Skeletal muscle tissue (tissue), 4 donors: ENCODE measurements around the gene UQCR11. TPM values are rescaled to one million over a fixed set of nuclear protein-coding genes. Genes with fewer than 3 reads are reported as not detected.

ENCODE experiments used
- H3K27ac ChIP-seq: one replicate; pipeline ENCODE4 v1.7.0; 2013; ENCODE audit warnings: mild to moderate bottlenecking, low read depth, low read length, inconsistent platforms
- H3K27me3 ChIP-seq, 3 donors: one replicate each; pipeline ENCODE4 v1.7.0; 2013; ENCODE audit warnings: low read length in 3 of 3; ENCODE audit not compliant: control insufficient read depth in 3 of 3, insufficient read depth in 3 of 3
- H3K36me3 ChIP-seq, 3 donors: one replicate each; pipeline ENCODE4 v1.7.0; 2013; ENCODE audit warnings: low read length in 3 of 3; ENCODE audit not compliant: control insufficient read depth in 3 of 3, insufficient read depth in 3 of 3
- H3K4me1 ChIP-seq, 3 donors: one replicate each; pipeline ENCODE4 v1.7.0; 2013; ENCODE audit warnings: low read length in 3 of 3, mild to moderate bottlenecking in 3 of 3; ENCODE audit not compliant: control insufficient read depth in 3 of 3, insufficient read depth in 3 of 3
- H3K4me3 ChIP-seq, 3 donors: one replicate each; pipeline ENCODE4 v1.7.0; 2013; ENCODE audit warnings: low read length in 3 of 3
- H3K9ac ChIP-seq, 3 donors: one replicate each; pipeline ENCODE4 v1.7.0; 2013; ENCODE audit warnings: low read length in 3 of 3, mild to moderate bottlenecking in 3 of 3, moderate library complexity in 2 of 3, low read depth in 1 of 3
- H3K9me3 ChIP-seq, 3 donors: one replicate each; pipeline ENCODE4 v1.7.0; 2013; ENCODE audit warnings: low read length in 3 of 3; ENCODE audit not compliant: control insufficient read depth in 3 of 3
- total RNA-seq: library from RNA; depleted of rRNA; stranded (reverse); fragments of >200 nt; gene quantifications from one replicate; pipeline ENCODE4 v1.2.3, GENCODE V29; 2014
- donor health status: Osteomylitis.

UQCR11 gene
- total RNA-seq, 1 donor from 2014 or later = 82.5 TPM

DNA sequence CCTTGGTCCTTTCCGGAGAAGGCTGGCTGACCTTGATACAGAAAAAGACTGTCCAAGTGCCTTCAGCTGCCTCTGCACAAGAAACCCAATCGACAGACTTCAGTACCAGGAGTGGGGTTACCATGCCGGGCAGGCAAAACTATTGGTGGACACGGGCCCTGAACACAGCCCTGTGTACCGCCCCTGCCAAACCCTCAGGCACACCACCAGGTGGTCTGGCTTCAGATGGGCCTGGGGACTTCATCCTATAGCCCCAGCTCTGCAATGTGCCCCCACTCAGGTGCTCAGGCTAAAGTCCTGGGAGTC is 29.6 kb upstream of the UQCR11 start:
- Histone ChIP-seq H3K27me3 (no peaks in the 10 kb centered on the region), H3K4me1 (no peaks in the 10 kb centered on the region), H3K9ac (no peak overlapping the region), H3K36me3 (peaks cover 8 to 17% (median 10%) of the 10 kb centered on the region in 3 donors), H3K4me3 (no peak overlapping the region), H3K9me3 (no peaks in the 10 kb centered on the region), H3K27ac (no peak overlapping the region)

DNA sequence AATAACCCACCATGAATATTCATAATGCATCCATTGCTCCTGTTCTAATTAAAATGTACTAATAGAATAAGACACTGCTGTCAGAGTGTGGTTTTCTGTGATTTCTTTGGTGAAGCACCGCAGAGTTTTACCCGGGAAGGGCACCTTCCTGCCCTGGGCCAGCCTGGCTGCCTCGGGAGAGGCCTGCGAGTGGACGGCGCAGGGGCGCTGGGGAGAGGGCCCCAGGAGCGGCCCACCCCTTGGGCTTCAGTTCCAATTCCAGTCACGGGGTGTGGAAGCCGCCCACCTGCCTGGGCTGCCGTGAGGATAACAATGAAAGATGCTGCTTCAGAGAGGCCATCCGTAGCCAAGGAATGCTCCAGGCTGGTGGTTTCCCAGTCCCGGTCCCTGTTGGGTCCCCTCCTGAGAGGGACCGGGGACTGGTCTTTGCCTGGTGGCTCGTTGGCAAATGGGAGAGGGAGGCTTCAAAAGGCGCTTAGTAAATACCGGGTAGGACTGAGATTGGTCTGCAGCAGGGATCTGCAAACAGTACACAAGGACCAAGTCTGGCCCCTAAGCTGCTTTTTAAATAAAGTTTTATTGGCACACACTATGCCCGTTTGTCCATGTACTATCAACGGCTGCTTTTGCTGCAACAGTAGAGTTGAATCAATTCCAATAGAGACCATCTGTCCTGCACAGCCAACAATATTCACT is 29.1 kb upstream of the UQCR11 start:
- Histone ChIP-seq H3K9ac (no peak overlapping the region), H3K36me3 (peaks cover 8 to 17% (median 8%) of the 10 kb centered on the region in 3 donors), H3K4me1 (no peaks in the 10 kb centered on the region), H3K27me3 (no peaks in the 10 kb centered on the region), H3K4me3 (no peak overlapping the region), H3K27ac (no peak overlapping the region), H3K9me3 (no peaks in the 10 kb centered on the region)

DNA sequence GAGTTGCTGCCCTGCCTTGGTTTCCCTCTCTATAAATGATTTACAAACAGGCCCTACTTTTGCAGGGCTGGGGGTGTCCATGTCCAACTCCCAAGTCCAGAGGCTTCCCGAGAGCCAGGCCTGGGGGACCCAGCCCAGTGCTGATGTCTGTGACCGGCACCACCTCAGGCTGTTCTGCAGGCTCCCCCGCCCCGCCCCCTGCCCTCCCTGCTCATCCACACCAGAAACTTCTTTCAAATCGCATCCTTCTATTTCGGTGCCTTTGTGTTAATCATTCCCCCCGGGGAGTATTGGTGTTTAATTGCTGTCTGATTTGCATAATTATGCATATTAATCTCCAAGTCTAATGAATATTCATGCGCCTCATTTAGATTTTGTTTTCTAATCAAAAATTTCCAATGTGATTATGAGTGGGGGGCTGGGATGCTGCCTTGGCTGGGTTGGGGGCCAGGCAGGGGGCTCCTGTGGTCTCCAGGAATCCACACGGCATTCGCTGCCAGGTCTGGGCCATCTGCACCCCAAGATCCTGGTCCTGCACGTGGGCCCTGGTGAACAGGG is 28.1 kb upstream of the UQCR11 start:
- peaks cover under 1 to 13% (median 8%) of the 10 kb centered on the region in 3 donors for H3K36me3 ChIP-seq
- no peak overlapping the region for H3K27ac ChIP-seq
- H3K27me3 ChIP-seq = no peaks in the 10 kb centered on the region
- no peaks in the 10 kb centered on the region for H3K9me3 ChIP-seq
- no peak overlapping the region for H3K4me3 ChIP-seq
- H3K4me1 ChIP-seq = no peaks in the 10 kb centered on the region
- no peak overlapping the region for H3K9ac ChIP-seq

DNA sequence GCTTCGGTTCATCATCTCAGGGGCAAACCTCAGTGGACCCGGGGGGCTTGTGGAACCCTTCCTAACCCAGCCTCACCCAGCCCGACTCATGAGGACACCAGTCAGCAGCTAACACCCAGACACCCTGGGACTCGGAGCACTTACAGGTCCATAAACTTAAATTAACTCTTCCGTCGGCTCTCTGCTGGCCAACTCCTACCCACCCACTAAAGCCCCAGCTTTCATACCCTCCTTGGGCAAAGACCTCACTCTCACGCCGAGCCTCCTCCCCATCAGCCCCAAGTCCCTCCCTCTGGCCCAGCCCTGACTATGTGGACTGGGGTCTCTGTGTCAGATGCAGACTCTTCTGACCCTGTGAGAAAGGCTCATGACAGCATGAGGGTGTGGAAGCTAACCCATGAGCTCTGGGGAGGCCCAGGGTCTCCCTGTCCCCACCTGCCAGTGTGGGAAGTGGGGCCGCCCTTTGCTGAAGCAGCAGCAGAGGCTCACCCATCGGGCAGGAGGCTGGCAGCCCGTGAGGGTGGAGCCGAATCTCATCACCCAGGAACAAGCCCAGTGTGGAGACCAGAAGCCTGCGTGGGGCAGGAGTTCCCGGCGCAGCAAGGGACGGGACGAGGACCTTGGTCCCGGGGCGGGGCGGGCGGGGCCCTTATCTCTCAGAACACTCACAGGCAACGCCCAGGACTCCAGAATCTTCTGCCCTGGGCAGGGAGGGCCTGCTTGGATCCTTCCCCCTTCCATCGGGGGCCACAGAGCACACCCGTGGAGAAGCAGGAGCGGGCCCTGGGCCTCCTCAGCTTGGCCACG is 27.4 kb upstream of the UQCR11 start:
- Histone ChIP-seq H3K27me3 (no peaks in the 10 kb centered on the region), H3K36me3 (peaks cover 0 to 13% (median 8%) of the 10 kb centered on the region in 3 donors), H3K9me3 (no peaks in the 10 kb centered on the region), H3K4me1 (no peaks in the 10 kb centered on the region), H3K27ac (no peak overlapping the region), H3K9ac (no peak overlapping the region), H3K4me3 (no peak overlapping the region)

DNA sequence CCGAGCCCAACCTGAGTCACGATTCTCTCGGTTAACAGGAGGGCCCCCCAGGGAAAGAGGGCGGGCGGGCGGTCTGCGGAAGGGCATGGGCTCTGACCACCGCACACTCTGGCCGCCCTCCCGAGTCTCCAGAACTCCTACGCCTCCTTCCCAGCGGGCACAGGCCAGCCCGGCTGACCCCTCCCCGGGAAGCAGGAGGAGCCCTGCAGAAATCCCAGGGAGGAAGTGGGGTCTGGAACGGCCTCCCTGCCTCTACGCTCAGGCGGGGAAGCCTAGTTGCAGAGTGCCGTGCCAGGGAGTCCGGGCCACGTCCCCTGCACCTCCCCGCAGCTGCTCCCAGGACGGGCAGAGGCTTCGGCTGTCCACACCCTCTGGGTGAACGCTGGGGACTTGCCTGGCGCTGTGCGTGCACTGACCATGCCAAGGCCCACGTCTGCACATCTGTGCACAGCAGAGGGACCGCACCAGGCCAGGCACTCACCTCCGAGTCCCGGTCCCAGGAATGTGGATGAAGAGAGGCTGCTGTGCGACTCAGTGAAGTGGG is 26.4 kb upstream of the UQCR11 start:
- H3K27me3 ChIP-seq = no peaks in the 10 kb centered on the region
- H3K9ac ChIP-seq = no peak overlapping the region
- H3K4me3 ChIP-seq = no peak overlapping the region
- no peak overlapping the region for H3K27ac ChIP-seq
- peaks cover 0 to 13% (median 7%) of the 10 kb centered on the region in 3 donors for H3K36me3 ChIP-seq
- H3K4me1 ChIP-seq = no peaks in the 10 kb centered on the region
- no peaks in the 10 kb centered on the region for H3K9me3 ChIP-seq

DNA sequence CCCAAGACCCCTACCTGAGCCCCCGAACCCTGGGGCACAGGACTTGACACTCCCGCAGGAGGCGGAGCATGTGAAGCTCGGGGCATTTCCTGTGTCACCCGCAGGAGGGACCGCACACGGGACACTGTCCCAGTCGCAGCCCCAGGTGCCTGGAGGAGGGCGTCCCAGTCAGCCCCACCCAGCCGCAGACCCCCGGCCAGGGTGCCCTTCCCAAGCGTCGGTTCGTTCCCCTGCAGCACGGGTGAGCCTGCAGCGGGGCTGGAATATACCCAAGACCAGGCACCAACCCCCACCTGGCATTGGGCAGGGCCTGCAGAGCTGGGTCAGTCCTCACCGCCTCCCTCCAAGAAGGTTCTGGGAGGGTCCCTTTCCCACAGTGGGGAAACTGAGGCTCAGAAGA is 25.5 kb upstream of the UQCR11 start:
- Histone ChIP-seq H3K27me3 (no peaks in the 10 kb centered on the region), H3K4me1 (no peaks in the 10 kb centered on the region), H3K9me3 (no peaks in the 10 kb centered on the region), H3K27ac (no peak overlapping the region), H3K9ac (no peak overlapping the region), H3K4me3 (no peak overlapping the region), H3K36me3 (peaks cover 0 to 13% (median 4%) of the 10 kb centered on the region in 3 donors)

DNA sequence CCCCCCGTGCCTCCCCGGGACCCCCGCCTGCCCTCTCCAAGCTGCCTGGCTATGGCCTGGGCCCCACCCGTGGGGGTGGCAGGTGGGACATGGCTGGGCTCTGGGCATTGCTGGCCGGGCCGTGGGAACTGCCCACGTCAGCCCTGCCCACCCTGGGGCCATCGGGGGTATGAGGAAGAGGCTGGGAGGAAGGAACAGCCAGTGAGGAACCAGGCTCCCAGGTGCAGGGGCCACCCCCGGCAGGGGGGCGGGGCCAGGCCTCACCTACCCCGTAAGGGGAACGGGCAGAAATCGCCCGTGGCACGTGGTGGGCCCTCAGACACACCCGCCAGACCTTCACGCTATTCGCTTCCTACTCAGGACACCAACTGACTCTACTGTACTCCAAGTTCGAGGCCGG is 24.8 kb upstream of the UQCR11 start:
- Histone ChIP-seq H3K27ac (no peak overlapping the region), H3K27me3 (no peaks in the 10 kb centered on the region), H3K36me3 (peaks cover 0 to 11% (median 4%) of the 10 kb centered on the region in 3 donors), H3K9me3 (no peaks in the 10 kb centered on the region), H3K9ac (no peak overlapping the region), H3K4me3 (no peak overlapping the region), H3K4me1 (no peaks in the 10 kb centered on the region)

DNA sequence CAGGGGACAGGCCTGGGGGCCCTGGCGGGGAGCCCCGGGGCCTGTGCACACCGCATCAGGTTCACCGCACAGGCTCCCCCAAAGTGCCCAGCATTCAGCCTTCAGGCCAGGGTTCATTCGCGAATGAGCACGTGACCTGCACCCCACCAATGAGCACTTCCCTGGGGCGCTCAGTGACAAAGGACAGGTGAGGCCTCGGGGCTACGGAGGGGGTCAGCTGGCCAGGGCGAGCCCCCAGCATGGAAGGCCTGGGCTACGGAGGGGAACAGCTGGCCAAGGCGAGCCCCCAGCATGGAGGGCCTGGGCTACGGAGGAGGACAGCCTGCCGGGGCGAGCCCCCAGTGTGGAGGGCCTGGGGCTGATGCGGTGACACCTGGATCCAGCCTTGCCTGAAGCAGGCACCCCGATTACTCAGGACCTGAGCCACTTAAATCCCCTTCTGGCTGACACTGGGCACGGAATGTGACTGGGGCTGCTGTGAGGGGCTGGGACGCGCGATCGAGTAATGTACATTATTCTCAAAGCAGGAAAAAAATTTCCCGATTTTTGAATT is 24.1 kb upstream of the UQCR11 start:
- H3K27me3 ChIP-seq = no peaks in the 10 kb centered on the region
- H3K4me3 ChIP-seq = no peak overlapping the region
- no peaks in the 10 kb centered on the region for H3K4me1 ChIP-seq
- H3K9ac ChIP-seq = no peak overlapping the region
- H3K27ac ChIP-seq = no peak overlapping the region
- H3K9me3 ChIP-seq = no peaks in the 10 kb centered on the region
- peaks cover 0 to 8% (median 4%) of the 10 kb centered on the region in 3 donors for H3K36me3 ChIP-seq

DNA sequence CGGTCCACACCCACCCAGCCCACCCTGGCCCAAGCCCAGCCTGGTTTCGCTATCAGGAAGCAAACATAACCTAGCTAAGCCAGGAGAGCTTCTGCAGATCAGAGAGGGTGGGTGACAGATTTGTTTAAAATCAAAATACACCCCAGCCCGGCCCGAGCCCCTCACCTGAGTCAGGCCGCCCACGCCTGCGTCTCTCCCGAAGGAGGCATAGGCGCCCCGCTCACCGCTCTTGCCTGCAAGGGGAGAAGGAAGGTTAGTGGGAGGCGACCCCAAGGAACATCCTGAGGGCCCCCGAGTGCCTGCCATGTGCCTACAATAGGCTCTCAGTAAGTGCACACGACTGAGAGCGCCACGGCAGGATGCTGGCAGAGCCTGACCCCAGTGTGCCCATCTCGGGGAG is 21.9 kb upstream of the UQCR11 start:
- H3K9me3 ChIP-seq = no peaks in the 10 kb centered on the region
- H3K9ac ChIP-seq = no peak overlapping the region
- H3K4me3 ChIP-seq = no peak overlapping the region
- H3K27ac ChIP-seq = no peak overlapping the region
- no peaks in the 10 kb centered on the region for H3K27me3 ChIP-seq
- H3K36me3 ChIP-seq = peaks cover 0 to 12% (median 9%) of the 10 kb centered on the region in 3 donors
- H3K4me1 ChIP-seq = no peaks in the 10 kb centered on the region
